ENCODE data around the gene GBE1. TPM values are rescaled to one million over a fixed set of nuclear protein-coding genes. Genes with fewer than 3 reads are reported as not detected.

The GBE1 gene
- total RNA-seq, 1 experiment from 2014 or later = 12.7 TPM

DNA sequence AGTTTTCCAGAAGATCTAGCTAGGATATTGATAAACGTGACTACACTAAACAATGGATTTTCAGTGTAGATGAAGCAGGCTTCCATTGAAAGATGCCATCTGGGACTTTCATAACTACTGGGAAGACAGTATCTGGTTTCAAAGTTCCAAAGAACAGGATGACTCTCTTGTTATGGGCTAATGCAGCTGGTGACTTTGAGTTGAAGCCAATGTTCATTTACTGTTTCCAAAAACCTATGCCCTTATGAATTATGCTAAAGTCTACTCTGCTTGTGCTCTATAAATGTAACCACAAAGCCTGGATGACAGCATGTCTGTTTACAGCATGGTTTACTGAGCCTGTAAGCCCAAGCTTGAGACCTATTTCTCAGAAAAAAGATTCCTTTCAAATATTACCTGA, 245.4 kb downstream of the GBE1 start:
- TF ChIP-seq, protein P1, sequence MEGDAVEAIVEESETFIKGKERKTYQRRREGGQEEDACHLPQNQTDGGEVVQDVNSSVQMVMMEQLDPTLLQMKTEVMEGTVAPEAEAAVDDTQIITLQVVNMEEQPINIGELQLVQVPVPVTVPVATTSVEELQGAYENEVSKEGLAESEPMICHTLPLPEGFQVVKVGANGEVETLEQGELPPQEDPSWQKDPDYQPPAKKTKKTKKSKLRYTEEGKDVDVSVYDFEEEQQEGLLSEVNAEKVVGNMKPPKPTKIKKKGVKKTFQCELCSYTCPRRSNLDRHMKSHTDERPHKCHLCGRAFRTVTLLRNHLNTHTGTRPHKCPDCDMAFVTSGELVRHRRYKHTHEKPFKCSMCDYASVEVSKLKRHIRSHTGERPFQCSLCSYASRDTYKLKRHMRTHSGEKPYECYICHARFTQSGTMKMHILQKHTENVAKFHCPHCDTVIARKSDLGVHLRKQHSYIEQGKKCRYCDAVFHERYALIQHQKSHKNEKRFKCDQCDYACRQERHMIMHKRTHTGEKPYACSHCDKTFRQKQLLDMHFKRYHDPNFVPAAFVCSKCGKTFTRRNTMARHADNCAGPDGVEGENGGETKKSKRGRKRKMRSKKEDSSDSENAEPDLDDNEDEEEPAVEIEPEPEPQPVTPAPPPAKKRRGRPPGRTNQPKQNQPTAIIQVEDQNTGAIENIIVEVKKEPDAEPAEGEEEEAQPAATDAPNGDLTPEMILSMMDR (IDR thresholded peaks at IDR 0.05; ENCODE audit: unreplicated experiment) = no peak
- CTCF ChIA-PET = no interaction called here
- no peaks in the 10 kb centered on the region for H3K36me3 Mint-ChIP-seq (ENCODE audit: insufficient read depth, unreplicated experiment)
- no peaks in the 10 kb centered on the region for H3K27me3 Mint-ChIP-seq (ENCODE audit: unreplicated experiment)
- no peaks in the 10 kb centered on the region for H3K9me3 Mint-ChIP-seq (ENCODE audit: low read depth, unreplicated experiment)
- intact Hi-C loops (cut with micrococcal nuclease; ENCODE audit: unreplicated experiment) = no loop called here
- H3K27ac Mint-ChIP-seq (ENCODE audit: unreplicated experiment) = no peak overlapping the region
- no peak for DNase-seq
- H3K4me1 Mint-ChIP-seq (ENCODE audit: low read depth, unreplicated experiment) = no peaks in the 10 kb centered on the region
- BruUV-seq (replicated peaks) = no TSS peak
- H3K4me3 Mint-ChIP-seq (ENCODE audit: low read depth, unreplicated experiment) = no peak overlapping the region

DNA sequence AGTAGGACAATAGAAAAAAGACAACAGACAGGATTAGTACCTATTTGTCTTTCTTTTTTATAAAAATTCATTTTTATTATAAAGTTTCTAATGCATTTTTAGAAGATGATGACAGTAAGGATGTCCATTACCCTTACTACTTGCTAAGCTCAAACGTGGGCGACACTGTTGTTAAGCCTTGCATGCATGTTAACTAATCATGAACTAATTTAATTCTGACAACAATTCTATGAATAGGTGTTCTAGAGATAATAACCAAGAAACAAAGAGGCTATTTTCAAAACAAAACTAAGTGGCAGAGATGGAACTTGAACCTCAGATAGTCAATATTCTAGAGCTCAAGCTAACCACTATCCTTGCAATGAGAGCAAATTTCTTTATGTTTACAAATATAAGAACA, 247.9 kb downstream of the GBE1 start:
- DNase-seq = no peak
- intact Hi-C loops (cut with micrococcal nuclease; ENCODE audit: unreplicated experiment) = no loop called here
- no peak overlapping the region for H3K4me3 Mint-ChIP-seq (ENCODE audit: low read depth, unreplicated experiment)
- TF ChIP-seq, protein P1 (IDR thresholded peaks at IDR 0.05; ENCODE audit: unreplicated experiment) = no peak
- no peak overlapping the region for H3K27ac Mint-ChIP-seq (ENCODE audit: unreplicated experiment)
- H3K4me1 Mint-ChIP-seq (ENCODE audit: low read depth, unreplicated experiment) = no peaks in the 10 kb centered on the region
- H3K27me3 Mint-ChIP-seq (ENCODE audit: unreplicated experiment) = no peaks in the 10 kb centered on the region
- CTCF ChIA-PET = no interaction called here
- H3K36me3 Mint-ChIP-seq (ENCODE audit: insufficient read depth, unreplicated experiment) = no peaks in the 10 kb centered on the region
- BruUV-seq (replicated peaks) = no TSS peak
- H3K9me3 Mint-ChIP-seq (ENCODE audit: low read depth, unreplicated experiment) = no peaks in the 10 kb centered on the region

DNA sequence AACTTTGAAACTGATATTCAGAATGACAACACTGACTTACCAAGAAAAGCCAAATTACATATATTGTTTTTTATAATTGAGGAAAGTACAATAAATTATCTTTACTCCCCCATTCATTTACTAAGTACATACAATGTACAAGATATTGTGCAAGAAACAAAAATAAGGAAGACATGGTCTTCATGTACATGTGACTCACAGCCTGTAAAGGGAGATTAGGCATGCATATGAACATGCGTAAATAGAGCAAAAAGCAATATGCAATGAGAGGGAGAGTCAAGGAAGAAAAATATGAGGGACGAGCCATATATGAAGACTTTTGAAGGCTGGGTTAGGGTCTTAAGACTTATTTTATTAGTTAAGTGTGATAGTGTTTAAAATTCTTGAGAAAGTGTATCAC, 258.4 kb downstream of the GBE1 start:
- no peak overlapping the region for H3K4me3 Mint-ChIP-seq (ENCODE audit: low read depth, unreplicated experiment)
- TF ChIP-seq, protein P1 (IDR thresholded peaks at IDR 0.05; ENCODE audit: unreplicated experiment) = no peak
- no peak overlapping the region for H3K27ac Mint-ChIP-seq (ENCODE audit: unreplicated experiment)
- BruUV-seq (replicated peaks) = no TSS peak
- CTCF ChIA-PET = no interaction called here
- DNase-seq = no peak
- no peaks in the 10 kb centered on the region for H3K36me3 Mint-ChIP-seq (ENCODE audit: insufficient read depth, unreplicated experiment)
- no peaks in the 10 kb centered on the region for H3K4me1 Mint-ChIP-seq (ENCODE audit: low read depth, unreplicated experiment)
- intact Hi-C loops (cut with micrococcal nuclease; ENCODE audit: unreplicated experiment) = no loop called here
- peaks cover 2% of the 10 kb centered on the region for H3K9me3 Mint-ChIP-seq (ENCODE audit: low read depth, unreplicated experiment)
- H3K27me3 Mint-ChIP-seq (ENCODE audit: unreplicated experiment) = no peaks in the 10 kb centered on the region

DNA sequence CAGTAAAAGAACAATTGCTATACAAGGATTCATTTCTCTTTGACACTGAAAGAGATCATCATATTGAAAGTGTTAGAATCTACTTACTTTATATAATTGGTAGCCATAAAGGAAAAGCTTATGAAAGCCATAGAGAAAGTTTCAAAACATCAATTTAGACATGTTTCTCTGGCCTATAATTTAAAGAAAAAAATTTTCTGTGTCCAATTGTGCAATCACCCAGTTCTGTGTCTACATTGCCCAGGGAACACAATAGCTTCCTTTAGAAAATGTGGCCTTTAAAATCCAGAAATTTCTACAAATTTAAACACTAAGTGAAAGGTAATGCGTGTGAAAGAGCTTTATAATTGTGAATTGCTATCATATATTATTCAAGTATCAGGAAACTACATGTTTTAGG, 259.2 kb downstream of the GBE1 start:
- H3K27ac Mint-ChIP-seq (ENCODE audit: unreplicated experiment) = no peak overlapping the region
- peaks cover 2% of the 10 kb centered on the region for H3K9me3 Mint-ChIP-seq (ENCODE audit: low read depth, unreplicated experiment)
- no peaks in the 10 kb centered on the region for H3K4me1 Mint-ChIP-seq (ENCODE audit: low read depth, unreplicated experiment)
- H3K27me3 Mint-ChIP-seq (ENCODE audit: unreplicated experiment) = no peaks in the 10 kb centered on the region
- no peak overlapping the region for H3K4me3 Mint-ChIP-seq (ENCODE audit: low read depth, unreplicated experiment)
- H3K36me3 Mint-ChIP-seq (ENCODE audit: insufficient read depth, unreplicated experiment) = no peaks in the 10 kb centered on the region
- TF ChIP-seq, protein P1 (IDR thresholded peaks at IDR 0.05; ENCODE audit: unreplicated experiment) = no peak
- CTCF ChIA-PET = no interaction called here
- no peak for DNase-seq
- intact Hi-C loops (cut with micrococcal nuclease; ENCODE audit: unreplicated experiment) = no loop called here
- no TSS peak for BruUV-seq (replicated peaks)

DNA sequence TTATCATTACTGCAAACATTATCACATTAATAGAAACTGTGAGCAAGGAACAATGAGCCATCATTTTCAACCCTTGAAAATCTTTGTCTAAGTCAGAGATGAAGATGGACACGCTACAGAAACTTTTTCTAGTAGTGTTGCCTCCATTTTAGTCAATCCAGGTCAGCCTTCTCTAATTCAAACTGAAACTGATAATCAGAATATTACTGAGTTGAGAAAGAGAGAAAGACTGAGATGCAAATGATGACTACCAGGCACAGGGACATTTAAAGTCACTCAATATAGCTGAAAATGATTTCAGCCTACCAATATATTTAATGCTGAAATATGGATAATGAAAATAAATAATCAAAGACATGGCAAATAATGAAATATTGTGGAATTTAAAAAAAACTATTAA, 261.4 kb downstream of the GBE1 start:
- Mint-ChIP-seq H3K4me1 (ENCODE audit: low read depth, unreplicated experiment) (no peaks in the 10 kb centered on the region), H3K27ac (ENCODE audit: unreplicated experiment) (no peak overlapping the region), H3K9me3 (ENCODE audit: low read depth, unreplicated experiment) (peaks cover 2% of the 10 kb centered on the region), H3K4me3 (ENCODE audit: low read depth, unreplicated experiment) (no peak overlapping the region), H3K36me3 (ENCODE audit: insufficient read depth, unreplicated experiment) (no peaks in the 10 kb centered on the region), H3K27me3 (ENCODE audit: unreplicated experiment) (no peaks in the 10 kb centered on the region)
- CTCF ChIA-PET = no interaction called here
- no TSS peak for BruUV-seq (replicated peaks)
- intact Hi-C loops (cut with micrococcal nuclease; ENCODE audit: unreplicated experiment) = no loop called here
- no peak for DNase-seq
- TF ChIP-seq, protein P1 (IDR thresholded peaks at IDR 0.05; ENCODE audit: unreplicated experiment) = no peak
